Left renal pelvis (tissue), 4 donors: ENCODE measurements around the gene SORBS2. TPM values are rescaled to one million over a fixed set of nuclear protein-coding genes. Genes with fewer than 3 reads are reported as not detected.

Source experiments
- DNase-seq, 4 donors: peaks; one replicate each; pipeline ENCODE4 v3.0.0-alpha.2; 2013; ENCODE audit warnings: low read depth in 4 of 4, low spot score in 3 of 4
- polyA plus RNA-seq, 4 donors: library from polyadenylated mRNA; unstranded; fragments of 120-200 nt; gene quantifications; one replicate each; pipeline ENCODE4 v1.2.1, GENCODE V29; 2013; ENCODE audit not compliant: insufficient read length in 4 of 4

The SORBS2 gene
- polyA plus RNA-seq, 4 donors: 23.3 to 73.3 (median 65.8) TPM

- no peak for DNase-seq
Measured at GRCh38 chr4:185654311-185654710, 157.7 kb downstream of the SORBS2 start.

DNA sequence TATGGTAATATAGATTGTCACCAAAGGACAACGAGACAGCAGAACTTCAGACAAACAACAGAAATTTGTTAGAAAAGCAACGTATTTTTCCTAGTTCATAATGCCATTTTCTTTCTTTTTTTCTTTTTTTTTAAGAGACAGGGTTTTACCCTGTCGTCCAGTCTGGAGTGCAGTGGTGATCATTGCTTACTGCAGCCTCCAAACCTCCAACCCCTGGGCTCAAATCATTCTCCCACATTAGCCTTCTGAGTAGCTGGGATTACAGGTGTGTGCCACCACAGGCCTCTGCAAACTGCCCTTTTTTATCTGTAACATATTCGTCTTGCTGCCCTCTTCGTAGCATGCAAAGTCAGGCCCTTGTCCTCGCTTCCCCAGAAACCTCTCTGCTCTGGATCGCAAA is 160.1 kb downstream of the SORBS2 start:
- no peak for DNase-seq

DNA sequence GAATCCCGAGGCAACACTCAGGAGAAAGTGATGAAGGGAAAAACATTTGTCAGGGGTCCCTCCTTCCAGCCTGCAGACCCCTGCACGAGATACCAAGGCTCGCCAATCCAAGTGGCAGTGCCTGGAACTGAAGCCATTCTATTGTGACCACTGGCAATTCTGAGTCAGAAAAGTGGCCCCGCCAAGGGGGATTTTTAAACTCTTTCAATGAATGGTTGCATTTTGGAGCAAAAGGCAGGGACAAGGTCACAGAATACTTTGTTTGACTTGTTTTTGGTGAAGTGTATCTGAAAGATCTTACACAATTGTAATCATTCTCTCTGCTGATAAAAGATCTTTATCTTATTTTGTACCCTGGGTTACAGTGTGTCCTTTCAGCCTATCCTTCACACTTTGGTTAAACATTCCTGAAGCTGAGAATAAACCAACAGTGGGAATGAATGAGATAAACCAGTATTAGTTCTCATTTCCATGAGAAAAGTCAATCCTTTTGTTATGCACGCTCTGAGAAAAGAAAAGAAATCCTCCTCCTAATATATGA is 160.8 kb downstream of the SORBS2 start:
- DNase-seq: no peak

DNA sequence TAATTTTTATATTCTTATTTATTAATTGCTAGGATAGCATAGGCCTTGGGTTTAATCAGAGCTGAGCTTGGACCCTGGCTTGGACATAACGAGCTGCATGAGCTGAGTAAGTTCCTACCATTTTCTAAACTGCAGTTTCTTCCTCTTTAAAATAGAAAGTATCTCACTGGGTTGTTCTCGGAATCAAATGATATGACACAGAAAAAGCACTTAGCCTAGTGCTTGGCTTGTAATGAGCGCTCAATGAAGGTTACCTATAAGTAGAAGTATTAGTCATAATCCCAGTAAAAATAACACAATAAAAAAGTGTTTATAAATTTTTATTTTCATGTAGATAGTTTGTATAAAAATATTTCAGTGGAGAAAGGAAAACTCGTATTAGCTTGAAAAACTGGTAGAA is 163.4 kb downstream of the SORBS2 start:
- DNase-seq: no peak

DNA sequence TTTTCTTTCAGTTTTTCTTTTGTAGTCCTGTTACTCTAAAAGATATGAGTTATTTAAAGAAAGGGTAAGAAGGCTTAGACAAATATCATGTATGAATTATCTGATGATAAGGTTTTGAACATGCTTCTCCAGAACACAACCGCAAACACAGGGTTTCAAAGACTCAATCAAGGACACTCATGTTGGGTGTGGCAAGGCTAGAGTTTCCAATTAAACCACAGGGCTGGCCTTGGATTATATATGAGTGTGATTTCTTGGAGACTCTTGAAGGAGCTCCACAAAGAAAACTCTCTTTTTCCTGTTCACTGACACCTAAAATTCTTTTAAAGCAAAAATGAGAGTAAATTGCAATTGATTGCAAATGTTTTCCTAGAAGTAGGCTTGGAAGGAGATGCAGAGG is 166.6 kb downstream of the SORBS2 start:
- DNase-seq: no peak

DNA sequence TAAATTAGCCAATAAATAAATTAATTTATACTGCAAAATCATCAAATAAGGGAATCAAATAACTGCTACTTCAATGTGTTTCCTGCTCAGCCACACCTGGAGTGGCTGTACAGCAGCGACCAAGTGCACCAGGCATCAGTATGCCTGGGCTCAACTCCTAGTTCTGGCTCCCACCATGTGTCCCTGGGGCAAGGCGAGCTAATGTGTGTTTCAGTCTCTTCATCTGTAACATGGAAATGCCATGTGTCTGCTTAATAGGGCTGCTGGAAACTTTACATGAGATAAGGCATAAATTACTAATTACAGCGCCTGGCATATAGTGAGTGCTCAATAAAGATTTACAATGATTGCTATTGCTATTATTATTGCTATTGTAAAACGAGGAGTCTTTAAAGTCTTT is 167.6 kb downstream of the SORBS2 start:
- no peak for DNase-seq

DNA sequence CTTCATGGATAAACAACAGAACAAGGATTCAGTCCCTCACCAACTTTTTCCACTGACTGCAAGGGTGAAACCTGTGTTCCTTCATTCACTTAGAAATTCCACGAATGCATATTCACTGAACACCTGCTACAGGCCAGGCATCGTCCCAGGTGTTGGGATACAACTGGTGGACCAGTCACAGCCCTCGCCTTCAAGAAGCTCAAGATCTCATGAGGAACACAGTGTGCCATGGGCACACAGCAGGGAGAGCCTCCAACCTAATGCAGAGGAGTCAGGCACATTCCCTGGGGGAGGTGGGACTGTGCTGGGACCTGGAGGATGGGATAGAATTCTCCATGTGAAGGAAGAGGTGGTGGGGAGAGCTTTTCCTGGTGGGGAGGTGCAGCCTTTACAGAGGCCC is 169.1 kb downstream of the SORBS2 start:
- DNase-seq: no peak

- peak in 2 of 4 donors; percentile 35 to 45 for DNase-seq
Measured at GRCh38 chr4:185640811-185641675, 171.0 kb downstream of the SORBS2 start.

GRCh38 chr4:185638548-185639301 is 173.3 kb downstream of the SORBS2 start:
- DNase-seq: no peak

- DNase-seq: no peak
Measured at GRCh38 chr4:185638093-185638492, 173.9 kb downstream of the SORBS2 start.

DNA sequence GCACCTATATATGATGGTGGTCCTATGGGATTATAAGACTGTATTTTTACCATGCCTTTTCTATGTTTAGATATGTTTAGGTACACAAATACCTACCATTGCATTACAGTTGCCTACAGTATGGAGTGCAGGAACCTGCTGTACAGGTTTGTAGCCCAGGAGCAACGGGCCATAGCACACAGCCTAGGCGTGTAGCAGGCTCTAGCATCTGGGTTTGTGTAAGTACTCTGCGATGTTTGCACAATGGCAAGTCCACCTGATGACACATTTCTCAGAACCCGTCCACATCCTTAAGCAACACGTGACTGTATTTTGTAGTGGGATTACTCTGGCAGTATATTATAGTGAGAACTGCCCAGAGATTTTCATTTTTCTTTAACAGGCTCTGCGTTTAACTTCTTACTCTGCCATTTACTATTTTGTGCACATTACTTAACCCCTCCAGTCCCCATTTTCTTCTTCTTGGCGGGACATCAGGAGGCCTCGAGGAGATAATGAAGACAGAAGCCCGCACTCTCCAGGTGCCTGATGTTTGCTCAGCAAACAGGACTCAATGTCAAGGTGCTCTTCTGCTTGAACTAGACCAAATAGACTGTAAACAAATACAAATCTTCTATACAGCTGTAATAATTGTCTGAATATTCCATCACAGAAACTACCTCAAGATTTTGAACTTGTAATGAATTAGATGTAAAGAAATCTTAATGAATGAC is 174.7 kb downstream of the SORBS2 start:
- DNase-seq: no peak

- DNase-seq: no peak
Measured at GRCh38 chr4:185634066-185634652, 177.8 kb downstream of the SORBS2 start.

DNA sequence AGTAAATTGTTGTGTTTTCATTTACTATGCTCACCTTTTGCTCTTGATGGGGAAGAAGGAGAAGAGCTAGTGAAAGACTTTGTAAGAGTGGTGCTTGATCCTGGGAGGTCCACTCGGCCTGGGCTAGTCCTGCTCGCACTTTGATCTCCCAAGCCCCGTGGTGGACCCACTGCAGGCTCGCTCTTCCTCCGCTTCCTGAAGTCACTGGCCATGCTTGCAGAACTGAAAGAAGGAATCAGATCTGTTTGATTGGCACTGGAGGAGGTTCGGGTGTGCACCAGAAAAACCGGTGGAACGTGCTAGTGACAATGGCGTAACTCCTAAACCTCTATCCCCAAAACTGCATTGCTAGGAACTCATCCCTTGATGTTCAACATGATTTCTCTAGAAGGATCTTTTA is 185.2 kb downstream of the SORBS2 start:
- DNase-seq: no peak

DNA sequence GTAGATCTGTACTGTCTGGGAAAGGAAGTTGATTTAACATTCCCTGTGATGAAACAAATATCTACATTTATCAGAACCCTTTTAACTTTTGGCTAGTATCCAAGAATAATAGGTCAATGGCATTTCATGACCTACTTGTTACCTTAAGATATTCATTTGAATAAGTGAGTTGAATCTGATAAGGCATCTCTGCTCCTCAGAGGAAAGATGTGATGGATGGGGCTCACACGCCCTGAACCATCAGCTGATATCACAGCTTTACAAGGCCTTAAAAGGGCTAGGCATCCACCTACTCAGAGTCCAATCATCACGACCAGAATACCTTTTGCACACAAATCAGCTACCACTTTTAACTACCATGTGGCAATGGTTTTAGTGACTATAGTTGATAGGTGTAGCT is 186.5 kb downstream of the SORBS2 start:
- no peak for DNase-seq

- no peak for DNase-seq
Measured at GRCh38 chr4:185624259-185624589, 187.8 kb downstream of the SORBS2 start.

DNA sequence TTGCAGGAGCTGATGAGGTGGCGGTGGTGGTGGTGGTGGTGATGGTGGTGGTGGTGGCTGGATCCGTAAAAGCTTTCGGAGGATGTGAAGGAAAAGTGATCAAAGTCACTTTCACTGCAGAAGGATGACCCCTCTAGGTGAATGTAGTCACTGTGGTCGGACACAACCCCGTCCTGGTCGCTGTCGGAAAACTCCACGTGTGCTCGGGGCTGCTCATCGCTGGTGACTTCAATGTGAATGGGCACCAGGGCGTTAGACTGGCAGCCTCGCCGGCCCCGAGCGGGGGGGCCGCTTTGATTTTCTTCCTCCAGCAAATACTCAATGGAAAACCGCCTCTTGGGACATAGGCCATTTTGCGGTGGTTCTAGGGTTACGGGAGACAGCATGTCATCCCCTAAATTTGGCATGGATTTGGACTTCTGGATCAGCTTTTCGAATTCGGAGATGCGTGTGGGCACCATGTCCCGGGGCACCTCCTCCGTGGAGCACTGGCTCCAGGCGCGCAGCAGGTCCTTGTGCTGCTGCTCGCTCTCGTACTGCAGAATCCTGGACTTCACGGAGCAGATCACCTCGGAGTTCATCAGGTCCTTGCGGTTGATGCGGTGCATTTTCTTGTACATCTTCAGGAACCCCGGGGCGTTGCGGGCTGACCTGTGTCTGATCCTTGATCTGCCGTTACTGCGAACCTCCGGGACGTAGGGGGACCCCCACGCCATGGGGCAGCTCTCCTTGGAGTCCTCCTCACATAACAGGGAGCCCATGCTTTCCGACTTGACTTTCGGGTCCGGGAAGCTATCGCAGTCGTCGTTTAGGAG is 188.3 kb downstream of the SORBS2 start:
- no peak for DNase-seq

- no peak for DNase-seq
Measured at GRCh38 chr4:185608185-185608584, 203.8 kb downstream of the SORBS2 start.

- no peak for DNase-seq
Measured at GRCh38 chr4:185602397-185602796, 209.6 kb downstream of the SORBS2 start.

GRCh38 chr4:185600801-185601434 is 211.1 kb downstream of the SORBS2 start:
- DNase-seq: no peak
